ENCODE results near the gene CDY1. TPM values are rescaled to one million over a fixed set of nuclear protein-coding genes. Genes with fewer than 3 reads are reported as not detected.
"Not testable (repeated sequence)": the region's sequence is repeated elsewhere in the genome, so short reads cannot be mapped to it uniquely, and the experiment has no call there.

Gene CDY1, protein sequence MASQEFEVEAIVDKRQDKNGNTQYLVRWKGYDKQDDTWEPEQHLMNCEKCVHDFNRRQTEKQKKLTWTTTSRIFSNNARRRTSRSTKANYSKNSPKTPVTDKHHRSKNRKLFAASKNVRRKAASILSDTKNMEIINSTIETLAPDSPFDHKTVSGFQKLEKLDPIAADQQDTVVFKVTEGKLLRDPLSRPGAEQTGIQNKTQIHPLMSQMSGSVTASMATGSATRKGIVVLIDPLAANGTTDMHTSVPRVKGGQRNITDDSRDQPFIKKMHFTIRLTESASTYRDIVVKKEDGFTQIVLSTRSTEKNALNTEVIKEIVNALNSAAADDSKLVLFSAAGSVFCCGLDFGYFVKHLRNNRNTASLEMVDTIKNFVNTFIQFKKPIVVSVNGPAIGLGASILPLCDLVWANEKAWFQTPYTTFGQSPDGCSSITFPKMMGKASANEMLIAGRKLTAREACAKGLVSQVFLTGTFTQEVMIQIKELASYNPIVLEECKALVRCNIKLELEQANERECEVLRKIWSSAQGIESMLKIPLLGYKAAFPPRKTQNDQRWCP
- not detected for polyA plus RNA-seq (2013, experiment 1 of 4)
- polyA plus RNA-seq (2013, experiment 2 of 4): not detected
- polyA plus RNA-seq (2013, experiment 3 of 4): not detected
- not detected for polyA plus RNA-seq (2013, experiment 4 of 4)

DNA sequence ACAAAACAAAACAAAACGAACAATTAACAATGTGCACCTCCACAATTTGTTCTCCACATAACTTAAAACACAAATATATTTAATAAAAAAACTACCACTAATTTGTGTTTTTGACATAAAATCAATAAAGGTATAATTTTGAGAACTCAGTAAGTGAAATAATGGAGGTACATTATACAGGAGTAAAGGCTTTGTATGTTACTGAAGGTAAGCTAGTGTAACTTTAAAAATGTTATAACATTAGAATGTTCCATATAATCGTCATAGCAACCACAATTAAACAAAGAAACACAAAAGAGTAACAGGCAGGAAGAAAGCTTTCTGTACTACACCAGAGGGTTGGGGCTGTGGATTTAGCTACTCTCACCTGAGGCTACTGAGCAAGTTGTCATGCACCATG, at the start of gene CDY1:
Gene CDY1 (plus strand): TSS at position 301 of the 400 bp plus-strand sequence. CDS start 326 bp downstream, outside the sequence.
- not testable (repeated sequence) for H3K27ac ChIP-seq (ENCODE audit: insufficient read depth, low read depth, low read length, poor library complexity, severe bottlenecking); H3K4me3 ChIP-seq (ENCODE audit: insufficient read depth, low read depth, low read length); H3K4me1 ChIP-seq (ENCODE audit: control insufficient read depth, insufficient read depth, low read length); H3K36me3 ChIP-seq (ENCODE audit: control insufficient read depth, insufficient read depth, low read length); H3K27me3 ChIP-seq (ENCODE audit: control insufficient read depth, insufficient read depth, low read length, poor library complexity, severe bottlenecking); H3K9me3 ChIP-seq (ENCODE audit: control insufficient read depth, low read length)
- WGBS, 2 experiments: no CpG with 5 or more reads among the region's 2 CpGs

DNA sequence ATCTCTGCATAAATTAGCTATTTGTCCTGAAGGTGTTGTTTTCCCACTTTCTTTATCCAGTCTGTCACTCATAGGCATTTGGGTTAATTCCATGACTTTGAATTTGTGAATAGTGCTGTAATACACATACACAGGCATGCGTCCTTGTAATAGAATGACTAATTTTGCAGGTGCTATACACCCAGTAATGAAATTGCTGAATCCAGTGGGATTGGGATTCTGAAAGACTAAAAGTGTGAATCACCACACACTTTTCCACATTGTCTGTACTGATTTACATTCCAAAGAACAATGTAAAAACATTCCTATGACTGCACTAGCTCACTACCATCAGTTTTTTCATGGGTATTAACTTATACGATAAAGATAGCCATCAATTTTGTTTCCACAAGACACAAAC, 28.6 kb upstream of the CDY1 start:
- H3K4me3 ChIP-seq (ENCODE audit: insufficient read depth, low read depth, low read length); H3K27ac ChIP-seq (ENCODE audit: insufficient read depth, low read depth, low read length, poor library complexity, severe bottlenecking); H3K4me1 ChIP-seq (ENCODE audit: control insufficient read depth, insufficient read depth, low read length); H3K36me3 ChIP-seq (ENCODE audit: control insufficient read depth, insufficient read depth, low read length); H3K27me3 ChIP-seq (ENCODE audit: control insufficient read depth, insufficient read depth, low read length, poor library complexity, severe bottlenecking); H3K9me3 ChIP-seq (ENCODE audit: control insufficient read depth, low read length): not testable (repeated sequence)
- WGBS, 2 experiments: no CpG with 5 or more reads among the region's 2 CpGs

DNA sequence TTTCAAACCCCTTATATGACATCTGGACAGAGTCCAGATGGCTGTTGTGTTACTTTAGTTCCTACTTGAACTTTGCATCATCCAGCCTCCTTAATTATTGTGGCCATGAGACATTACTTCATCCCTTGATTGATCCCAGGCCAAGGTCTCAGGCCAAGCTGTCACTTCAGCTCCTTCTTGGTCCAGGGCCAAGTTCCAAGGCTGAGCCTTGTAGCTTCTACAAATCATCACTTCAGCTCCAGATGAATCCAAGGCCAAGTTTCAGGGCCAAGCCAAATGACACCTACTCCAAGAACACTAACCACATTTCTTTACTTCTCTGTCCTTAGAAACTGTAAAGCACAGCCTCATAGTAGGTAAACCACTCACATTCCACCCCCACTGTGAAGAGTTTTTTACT, 1.7 kb upstream of the CDY1 start:
- H3K9me3 ChIP-seq (ENCODE audit: control insufficient read depth, low read length); H3K27ac ChIP-seq (ENCODE audit: insufficient read depth, low read depth, low read length, poor library complexity, severe bottlenecking); H3K27me3 ChIP-seq (ENCODE audit: control insufficient read depth, insufficient read depth, low read length, poor library complexity, severe bottlenecking); H3K4me1 ChIP-seq (ENCODE audit: control insufficient read depth, insufficient read depth, low read length); H3K4me3 ChIP-seq (ENCODE audit: insufficient read depth, low read depth, low read length); H3K36me3 ChIP-seq (ENCODE audit: control insufficient read depth, insufficient read depth, low read length): not testable (repeated sequence)

DNA sequence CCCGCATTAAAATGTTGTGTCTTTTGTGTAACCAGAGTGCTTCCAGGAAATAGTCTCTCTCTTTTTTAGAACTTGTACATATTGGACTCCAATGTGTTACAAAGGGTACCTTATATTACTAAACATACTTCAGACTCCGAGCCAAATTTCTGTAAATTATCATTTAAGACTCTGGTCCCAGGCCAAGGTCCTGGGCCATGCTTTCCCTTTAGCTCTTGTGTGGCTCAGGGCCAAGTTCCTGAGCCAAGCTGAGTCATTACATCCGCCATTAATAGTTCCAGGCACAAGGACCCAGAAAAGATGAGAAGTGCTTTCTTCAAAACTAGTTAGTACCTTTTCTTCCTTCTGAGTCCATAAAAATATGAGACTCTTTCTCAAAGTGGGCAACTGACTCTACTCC, 4.6 kb downstream of the CDY1 start:
- WGBS, 2 experiments: no CpG with 5 or more reads among the region's 3 CpGs
- H3K36me3 ChIP-seq (ENCODE audit: control insufficient read depth, insufficient read depth, low read length); H3K4me1 ChIP-seq (ENCODE audit: control insufficient read depth, insufficient read depth, low read length); H3K9me3 ChIP-seq (ENCODE audit: control insufficient read depth, low read length); H3K27ac ChIP-seq (ENCODE audit: insufficient read depth, low read depth, low read length, poor library complexity, severe bottlenecking); H3K27me3 ChIP-seq (ENCODE audit: control insufficient read depth, insufficient read depth, low read length, poor library complexity, severe bottlenecking); H3K4me3 ChIP-seq (ENCODE audit: insufficient read depth, low read depth, low read length): not testable (repeated sequence)

DNA sequence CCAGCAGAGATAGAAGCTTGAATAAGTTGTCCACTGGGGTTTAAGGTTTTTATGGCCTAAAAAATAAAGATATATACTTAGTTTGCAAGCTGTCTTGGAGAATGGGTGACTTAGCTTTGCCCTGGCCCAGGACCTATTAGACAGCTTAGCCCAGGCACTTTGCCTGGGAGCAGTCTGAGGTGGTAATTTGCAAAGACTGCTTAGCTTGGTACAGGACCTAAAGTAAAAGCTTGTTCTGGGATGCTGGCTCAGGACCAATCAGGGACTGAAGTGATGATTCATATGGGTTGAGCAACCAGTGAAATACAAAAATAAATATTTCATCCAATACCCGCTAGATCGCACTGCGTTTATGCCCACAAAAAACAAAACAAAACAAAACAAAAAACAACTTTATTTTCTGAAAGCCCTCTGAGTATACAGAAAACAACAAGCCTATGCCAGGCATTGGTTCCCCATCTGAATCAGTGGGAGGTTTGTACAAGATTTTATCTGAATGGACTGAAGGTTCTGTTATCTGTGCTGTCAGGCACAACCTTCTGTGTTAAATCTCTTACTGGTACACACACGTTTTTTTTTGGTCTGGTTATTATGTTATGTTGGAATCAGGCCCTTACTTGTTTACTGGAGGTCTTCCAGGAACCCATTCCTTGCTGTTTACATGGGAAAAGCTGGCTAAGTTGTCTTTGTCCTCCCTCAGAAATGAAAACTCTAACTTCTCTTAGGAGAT, 8.6 kb downstream of the CDY1 start:
- not testable (repeated sequence) for H3K27me3 ChIP-seq (ENCODE audit: control insufficient read depth, insufficient read depth, low read length, poor library complexity, severe bottlenecking); H3K9me3 ChIP-seq (ENCODE audit: control insufficient read depth, low read length); H3K4me3 ChIP-seq (ENCODE audit: insufficient read depth, low read depth, low read length); H3K4me1 ChIP-seq (ENCODE audit: control insufficient read depth, insufficient read depth, low read length); H3K36me3 ChIP-seq (ENCODE audit: control insufficient read depth, insufficient read depth, low read length); H3K27ac ChIP-seq (ENCODE audit: insufficient read depth, low read depth, low read length, poor library complexity, severe bottlenecking)
- no CpG with 5 or more reads among the region's 4 CpGs for WGBS, 2 experiments

DNA sequence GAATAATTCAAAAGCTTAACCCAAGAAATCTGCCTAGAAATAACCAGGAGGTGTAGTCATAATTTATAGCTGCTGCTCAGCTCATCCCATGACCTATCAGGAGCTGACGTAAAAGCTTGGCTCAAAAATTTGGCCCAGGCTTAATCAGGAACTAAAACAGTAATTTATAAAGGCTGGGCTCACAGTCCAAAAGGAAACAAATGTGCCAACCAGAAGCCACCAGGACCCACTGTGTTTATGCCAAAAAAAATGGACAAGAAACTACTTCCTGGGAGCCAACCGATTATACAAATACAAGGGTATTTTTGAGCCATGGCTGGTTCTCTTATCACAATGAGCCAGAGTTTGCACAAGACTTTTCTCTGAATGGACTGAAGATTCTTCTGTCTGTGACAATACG, 17.9 kb downstream of the CDY1 start:
- WGBS, 2 experiments: no CpG with 5 or more reads among the region's 3 CpGs
- not testable (repeated sequence) for H3K4me3 ChIP-seq (ENCODE audit: insufficient read depth, low read depth, low read length); H3K4me1 ChIP-seq (ENCODE audit: control insufficient read depth, insufficient read depth, low read length); H3K36me3 ChIP-seq (ENCODE audit: control insufficient read depth, insufficient read depth, low read length); H3K27me3 ChIP-seq (ENCODE audit: control insufficient read depth, insufficient read depth, low read length, poor library complexity, severe bottlenecking); H3K9me3 ChIP-seq (ENCODE audit: control insufficient read depth, low read length); H3K27ac ChIP-seq (ENCODE audit: insufficient read depth, low read depth, low read length, poor library complexity, severe bottlenecking)

DNA sequence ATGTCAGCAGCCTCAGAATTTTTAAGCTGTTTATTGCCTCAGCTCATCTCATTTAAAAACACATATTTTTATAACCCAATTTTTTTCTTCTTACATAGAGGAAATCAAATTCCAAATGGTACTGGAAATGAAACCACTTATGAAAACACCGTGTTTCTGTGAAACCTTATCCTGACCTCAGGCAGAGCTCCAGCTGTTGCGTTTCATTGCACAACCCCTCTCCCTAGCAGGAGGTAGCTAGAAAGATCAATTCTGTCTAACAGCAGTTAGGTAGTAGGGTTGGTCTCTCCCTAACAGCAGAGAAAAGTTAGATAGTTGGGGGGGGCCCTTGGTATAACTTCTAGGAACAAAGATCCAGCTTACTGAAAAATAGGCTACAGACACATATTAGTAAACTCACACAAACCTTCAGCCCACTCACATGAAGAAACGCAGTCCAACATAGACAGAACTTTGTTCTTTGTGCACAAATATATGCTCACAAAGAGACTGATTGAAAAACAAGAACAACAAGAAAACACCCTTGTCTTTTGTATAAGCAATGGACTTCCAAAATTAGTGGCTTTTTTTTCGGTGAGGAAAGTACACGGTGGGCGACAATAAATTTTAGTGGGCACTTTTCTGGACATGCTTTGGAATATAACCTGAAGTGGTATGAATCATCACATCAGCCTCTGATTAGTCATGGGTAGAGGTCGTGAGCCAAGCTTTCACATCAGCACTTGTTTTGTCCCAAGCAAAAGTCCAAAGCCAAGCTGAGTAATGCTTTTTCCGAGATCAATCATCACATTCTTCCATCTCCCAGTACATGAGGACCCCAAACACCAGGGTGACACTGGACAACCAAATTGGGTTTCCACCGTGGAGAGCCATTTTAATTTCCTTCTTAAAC, 21.4 kb downstream of the CDY1 start:
- H3K4me3 ChIP-seq (ENCODE audit: insufficient read depth, low read depth, low read length); H3K9me3 ChIP-seq (ENCODE audit: control insufficient read depth, low read length); H3K27me3 ChIP-seq (ENCODE audit: control insufficient read depth, insufficient read depth, low read length, poor library complexity, severe bottlenecking); H3K27ac ChIP-seq (ENCODE audit: insufficient read depth, low read depth, low read length, poor library complexity, severe bottlenecking); H3K36me3 ChIP-seq (ENCODE audit: control insufficient read depth, insufficient read depth, low read length); H3K4me1 ChIP-seq (ENCODE audit: control insufficient read depth, insufficient read depth, low read length): not testable (repeated sequence)
- WGBS, 2 experiments: no CpG with 5 or more reads among the region's 9 CpGs

Data from ectodermal cell (in vitro differentiated cells).